ENCODE results near the gene C5orf63. TPM values are rescaled to one million over a fixed set of nuclear protein-coding genes. Genes with fewer than 3 reads are reported as not detected.
A peak's percentile ranks its signal among the peaks of the same experiment; 100 is the strongest.

The C5orf63 gene
- total and polyA plus RNA-seq, 2 donors: 6.1 to 6.9 TPM

DNA sequence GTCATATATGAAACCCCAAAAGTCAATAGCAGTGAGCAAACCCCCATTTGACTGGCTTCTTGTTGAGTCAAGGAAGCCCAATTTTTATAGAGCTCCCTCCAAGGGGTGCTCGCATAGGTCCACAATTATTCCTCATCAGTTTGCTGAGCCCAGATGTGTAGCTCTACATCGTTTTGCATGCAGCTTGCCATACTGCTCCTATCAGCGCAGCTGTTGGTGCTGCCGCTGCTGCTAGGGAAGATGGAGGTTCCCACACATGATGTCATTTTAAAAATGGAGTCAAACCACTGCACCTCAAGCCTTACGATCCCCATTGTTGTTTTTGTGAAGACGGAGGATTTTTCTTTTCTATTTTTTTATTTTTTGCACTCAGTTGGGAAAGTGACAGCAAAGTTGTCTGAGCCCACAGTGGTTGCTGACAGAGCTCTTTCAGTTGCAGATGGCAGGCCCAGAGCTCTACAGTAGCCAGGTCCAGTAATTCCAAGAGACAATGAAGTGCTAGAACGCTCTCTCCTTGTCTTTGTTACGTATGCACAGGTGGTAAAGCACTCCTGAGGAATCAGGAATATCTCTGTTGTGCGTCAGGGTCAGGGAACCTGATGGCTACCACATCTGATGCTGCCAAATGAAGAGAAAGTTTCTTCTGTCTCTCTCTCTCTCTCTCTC, 23.2 kb upstream of the C5orf63 start:
- no peak overlapping the region for H3K4me3 ChIP-seq (ENCODE audit: low read length in 2 of 2)
- H3K36me3 ChIP-seq (ENCODE audit: control insufficient read depth in 2 of 2, insufficient read depth in 2 of 2, low read length in 1 of 2): no peaks in the 10 kb centered on the region
- H3K27ac ChIP-seq (ENCODE audit: low read depth in 1 of 2, low read length in 1 of 2): no peak overlapping the region
- no peaks in the 10 kb centered on the region for H3K9me3 ChIP-seq (ENCODE audit: control insufficient read depth in 2 of 2, insufficient read depth in 1 of 2, low read length in 1 of 2)
- peaks cover 14 to 23% of the 10 kb centered on the region in 2 donors for H3K4me1 ChIP-seq (ENCODE audit: control insufficient read depth in 2 of 2, insufficient read depth in 2 of 2, low read length in 2 of 2)
- no peak for DNase-seq (ENCODE audit: low read depth in 6 of 9, low spot score in 9 of 9)
- WGBS: 86% methylated on average over 9 of the region's 9 CpGs
- H3K27me3 ChIP-seq (ENCODE audit: control insufficient read depth in 2 of 2, insufficient read depth in 1 of 2, low read length in 1 of 2): no peaks in the 10 kb centered on the region

DNA sequence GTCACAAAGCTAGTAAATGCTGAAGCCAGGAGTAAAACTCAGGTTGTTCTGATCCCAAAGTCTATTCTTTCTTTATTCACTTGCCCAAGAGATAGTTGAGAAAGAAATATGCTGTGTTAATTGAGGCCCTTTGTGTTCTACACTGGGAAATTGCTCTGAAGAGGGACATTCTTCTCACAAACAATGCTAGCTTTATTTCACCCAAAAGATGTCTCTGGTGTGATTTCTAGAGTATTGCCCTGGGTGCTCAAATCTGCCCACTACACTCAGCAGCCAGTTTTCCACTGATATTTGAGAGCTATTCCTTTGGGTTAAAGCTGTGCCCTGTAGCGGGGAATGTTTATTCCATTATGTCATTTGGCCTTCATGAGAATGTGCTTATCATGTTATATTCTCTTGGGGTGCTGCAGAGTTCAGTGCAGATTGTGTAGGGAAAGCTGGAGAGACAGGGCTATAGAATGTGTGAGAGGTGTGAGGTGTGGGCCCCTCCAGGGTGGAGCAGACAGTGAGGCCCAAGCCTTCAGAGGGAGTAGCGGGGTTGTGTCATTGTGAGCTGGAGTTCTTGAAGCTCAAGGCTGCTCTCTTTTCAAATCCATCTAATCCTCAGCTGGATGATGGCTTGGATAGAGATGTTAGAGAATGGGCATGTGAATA, 21.0 kb upstream of the C5orf63 start:
- no peak for DNase-seq (ENCODE audit: low read depth in 6 of 9, low spot score in 9 of 9)
- Histone ChIP-seq H3K9me3 (ENCODE audit: control insufficient read depth in 2 of 2, insufficient read depth in 1 of 2, low read length in 1 of 2) (no peaks in the 10 kb centered on the region), H3K4me3 (ENCODE audit: low read length in 2 of 2) (no peak overlapping the region), H3K27me3 (ENCODE audit: control insufficient read depth in 2 of 2, insufficient read depth in 1 of 2, low read length in 1 of 2) (no peaks in the 10 kb centered on the region), H3K27ac (ENCODE audit: low read depth in 1 of 2, low read length in 1 of 2) (no peak overlapping the region), H3K4me1 (ENCODE audit: control insufficient read depth in 2 of 2, insufficient read depth in 2 of 2, low read length in 2 of 2) (peaks cover 14 to 25% of the 10 kb centered on the region in 2 donors), H3K36me3 (ENCODE audit: control insufficient read depth in 2 of 2, insufficient read depth in 2 of 2, low read length in 1 of 2) (no peaks in the 10 kb centered on the region)
- 97% methylated on average over 2 of the region's 2 CpGs for WGBS

GRCh38 chr5:127092690-127093089, 19.4 kb upstream of the C5orf63 start:
- WGBS: 66% methylated on average over 3 of the region's 3 CpGs
- Histone ChIP-seq H3K9me3 (ENCODE audit: control insufficient read depth in 2 of 2, insufficient read depth in 1 of 2, low read length in 1 of 2) (no peaks in the 10 kb centered on the region), H3K27ac (ENCODE audit: low read depth in 1 of 2, low read length in 1 of 2) (no peak overlapping the region), H3K4me1 (ENCODE audit: control insufficient read depth in 2 of 2, insufficient read depth in 2 of 2, low read length in 2 of 2) (peaks cover 9 to 19% of the 10 kb centered on the region in 2 donors), H3K36me3 (ENCODE audit: control insufficient read depth in 2 of 2, insufficient read depth in 2 of 2, low read length in 1 of 2) (no peaks in the 10 kb centered on the region), H3K27me3 (ENCODE audit: control insufficient read depth in 2 of 2, insufficient read depth in 1 of 2, low read length in 1 of 2) (no peaks in the 10 kb centered on the region), H3K4me3 (ENCODE audit: low read length in 2 of 2) (no peak overlapping the region)
- no peak for DNase-seq (ENCODE audit: low read depth in 6 of 9, low spot score in 9 of 9)

GRCh38 chr5:127089191-127089590, 15.9 kb upstream of the C5orf63 start:
- Histone ChIP-seq H3K4me1 (ENCODE audit: control insufficient read depth in 2 of 2, insufficient read depth in 2 of 2, low read length in 2 of 2) (peaks cover 8 to 14% of the 10 kb centered on the region in 2 donors), H3K36me3 (ENCODE audit: control insufficient read depth in 2 of 2, insufficient read depth in 2 of 2, low read length in 1 of 2) (no peaks in the 10 kb centered on the region), H3K27ac (ENCODE audit: low read depth in 1 of 2, low read length in 1 of 2) (peak overlapping the region; percentile 44 to 81), H3K27me3 (ENCODE audit: control insufficient read depth in 2 of 2, insufficient read depth in 1 of 2, low read length in 1 of 2) (no peaks in the 10 kb centered on the region), H3K4me3 (ENCODE audit: low read length in 2 of 2) (no peak overlapping the region), H3K9me3 (ENCODE audit: control insufficient read depth in 2 of 2, insufficient read depth in 1 of 2, low read length in 1 of 2) (no peaks in the 10 kb centered on the region)
- peak in 8 of 9 donors; percentile 6 to 75 (median 36) for DNase-seq (ENCODE audit: low read depth in 6 of 9, low spot score in 9 of 9)

- peaks cover 8 to 14% of the 10 kb centered on the region in 2 donors for H3K4me1 ChIP-seq (ENCODE audit: control insufficient read depth in 2 of 2, insufficient read depth in 2 of 2, low read length in 2 of 2)
- no peaks in the 10 kb centered on the region for H3K36me3 ChIP-seq (ENCODE audit: control insufficient read depth in 2 of 2, insufficient read depth in 2 of 2, low read length in 1 of 2)
- no peaks in the 10 kb centered on the region for H3K9me3 ChIP-seq (ENCODE audit: control insufficient read depth in 2 of 2, insufficient read depth in 1 of 2, low read length in 1 of 2)
- peak overlapping the region in 1 of 2 donors; percentile 81 for H3K27ac ChIP-seq (ENCODE audit: low read depth in 1 of 2, low read length in 1 of 2)
- 97% methylated on average over 1 of the region's 1 CpG for WGBS
- H3K27me3 ChIP-seq (ENCODE audit: control insufficient read depth in 2 of 2, insufficient read depth in 1 of 2, low read length in 1 of 2): no peaks in the 10 kb centered on the region
- H3K4me3 ChIP-seq (ENCODE audit: low read length in 2 of 2): no peak overlapping the region
- DNase-seq (ENCODE audit: low read depth in 6 of 9, low spot score in 9 of 9): no peak
Measured at GRCh38 chr5:127088251-127088650, 14.9 kb upstream of the C5orf63 start.

DNA sequence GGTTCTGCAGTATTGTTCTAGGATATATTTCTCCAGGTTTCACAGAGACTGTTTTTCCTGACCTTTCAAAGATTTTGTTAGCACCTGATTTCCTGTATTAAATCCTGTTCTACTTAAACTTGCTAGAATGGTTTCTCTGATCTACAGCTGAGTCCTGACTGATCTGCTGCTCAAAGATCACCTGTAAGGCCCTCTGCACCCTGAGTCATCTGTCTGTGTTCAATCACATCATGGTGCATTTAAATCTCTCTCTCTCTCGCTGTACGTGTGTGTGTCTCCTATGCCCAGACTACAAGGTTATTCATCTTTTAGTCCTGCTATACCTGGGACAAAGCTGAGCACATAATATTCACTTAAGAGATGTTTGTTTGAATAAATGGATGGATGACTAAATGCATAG, 13.3 kb upstream of the C5orf63 start:
- Histone ChIP-seq H3K27ac (ENCODE audit: low read depth in 1 of 2, low read length in 1 of 2) (no peak overlapping the region), H3K27me3 (ENCODE audit: control insufficient read depth in 2 of 2, insufficient read depth in 1 of 2, low read length in 1 of 2) (no peaks in the 10 kb centered on the region), H3K4me1 (ENCODE audit: control insufficient read depth in 2 of 2, insufficient read depth in 2 of 2, low read length in 2 of 2) (peaks cover 8 to 14% of the 10 kb centered on the region in 2 donors), H3K36me3 (ENCODE audit: control insufficient read depth in 2 of 2, insufficient read depth in 2 of 2, low read length in 1 of 2) (no peaks in the 10 kb centered on the region), H3K4me3 (ENCODE audit: low read length in 2 of 2) (no peak overlapping the region), H3K9me3 (ENCODE audit: control insufficient read depth in 2 of 2, insufficient read depth in 1 of 2, low read length in 1 of 2) (no peaks in the 10 kb centered on the region)
- WGBS: 93% methylated on average over 2 of the region's 2 CpGs
- DNase-seq (ENCODE audit: low read depth in 6 of 9, low spot score in 9 of 9): peak in 1 of 9 donors; percentile 41

GRCh38 chr5:127085796-127086195, 12.5 kb upstream of the C5orf63 start:
- no peak overlapping the region for H3K27ac ChIP-seq (ENCODE audit: low read depth in 1 of 2, low read length in 1 of 2)
- WGBS: 96% methylated on average over 5 of the region's 5 CpGs

DNA sequence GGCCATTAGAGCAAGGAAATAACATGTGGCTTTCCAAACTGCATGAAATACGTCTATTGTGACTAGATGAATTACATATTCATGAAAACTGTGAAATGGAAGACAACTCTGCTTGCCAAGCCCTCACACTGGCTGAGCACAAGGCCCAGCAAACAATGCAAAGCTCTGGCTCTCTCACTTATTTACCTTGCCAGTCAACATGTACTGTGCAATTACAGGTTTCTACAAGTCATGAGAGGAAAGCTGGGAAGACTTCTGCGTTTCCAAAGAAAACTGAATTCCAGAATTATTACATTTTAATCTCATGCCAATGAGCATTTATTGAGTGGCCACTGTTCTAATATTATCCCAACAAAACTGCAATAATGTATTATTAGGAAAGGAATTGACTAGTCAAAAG, 12.1 kb upstream of the C5orf63 start:
- no peak overlapping the region for H3K4me3 ChIP-seq (ENCODE audit: low read length in 2 of 2)
- WGBS: 94% methylated on average over 2 of the region's 2 CpGs
- H3K36me3 ChIP-seq (ENCODE audit: control insufficient read depth in 2 of 2, insufficient read depth in 2 of 2, low read length in 1 of 2): no peaks in the 10 kb centered on the region
- no peak overlapping the region for H3K27ac ChIP-seq (ENCODE audit: low read depth in 1 of 2, low read length in 1 of 2)
- no peak for DNase-seq (ENCODE audit: low read depth in 6 of 9, low spot score in 9 of 9)
- H3K27me3 ChIP-seq (ENCODE audit: control insufficient read depth in 2 of 2, insufficient read depth in 1 of 2, low read length in 1 of 2): no peaks in the 10 kb centered on the region
- H3K9me3 ChIP-seq (ENCODE audit: control insufficient read depth in 2 of 2, insufficient read depth in 1 of 2, low read length in 1 of 2): no peaks in the 10 kb centered on the region
- peaks cover 8 to 14% of the 10 kb centered on the region in 2 donors for H3K4me1 ChIP-seq (ENCODE audit: control insufficient read depth in 2 of 2, insufficient read depth in 2 of 2, low read length in 2 of 2)

More at GRCh38 chr5:127085796-127086195, 12.5 kb upstream of the C5orf63 start:
- Histone ChIP-seq H3K9me3 (ENCODE audit: control insufficient read depth in 2 of 2, insufficient read depth in 1 of 2, low read length in 1 of 2) (no peaks in the 10 kb centered on the region), H3K4me1 (ENCODE audit: control insufficient read depth in 2 of 2, insufficient read depth in 2 of 2, low read length in 2 of 2) (peaks cover 8 to 14% of the 10 kb centered on the region in 2 donors), H3K27me3 (ENCODE audit: control insufficient read depth in 2 of 2, insufficient read depth in 1 of 2, low read length in 1 of 2) (no peaks in the 10 kb centered on the region), H3K4me3 (ENCODE audit: low read length in 2 of 2) (no peak overlapping the region), H3K36me3 (ENCODE audit: control insufficient read depth in 2 of 2, insufficient read depth in 2 of 2, low read length in 1 of 2) (no peaks in the 10 kb centered on the region)
- DNase-seq (ENCODE audit: low read depth in 6 of 9, low spot score in 9 of 9): no peak

- no peaks in the 10 kb centered on the region for H3K27me3 ChIP-seq (ENCODE audit: control insufficient read depth in 2 of 2, insufficient read depth in 1 of 2, low read length in 1 of 2)
- no peak overlapping the region for H3K27ac ChIP-seq (ENCODE audit: low read depth in 1 of 2, low read length in 1 of 2)
- WGBS: 93% methylated on average over 3 of the region's 3 CpGs
- H3K4me1 ChIP-seq (ENCODE audit: control insufficient read depth in 2 of 2, insufficient read depth in 2 of 2, low read length in 2 of 2): peaks cover 8 to 14% of the 10 kb centered on the region in 2 donors
- no peaks in the 10 kb centered on the region for H3K36me3 ChIP-seq (ENCODE audit: control insufficient read depth in 2 of 2, insufficient read depth in 2 of 2, low read length in 1 of 2)
- H3K9me3 ChIP-seq (ENCODE audit: control insufficient read depth in 2 of 2, insufficient read depth in 1 of 2, low read length in 1 of 2): no peaks in the 10 kb centered on the region
- H3K4me3 ChIP-seq (ENCODE audit: low read length in 2 of 2): no peak overlapping the region
- DNase-seq (ENCODE audit: low read depth in 6 of 9, low spot score in 9 of 9): no peak
Measured at GRCh38 chr5:127084656-127085055, 11.4 kb upstream of the C5orf63 start.

All from thymus (tissue), 11 donors.